Bronchial epithelial cell (primary cell): Measurements from ENCODE around the gene FLT3. TPM values are rescaled to one million over a fixed set of nuclear protein-coding genes. Genes with fewer than 3 reads are reported as not detected.

ENCODE experiments used
- DNase-seq: peaks from one replicate; pipeline ENCODE4 v3.0.0-alpha.2; 2010; ENCODE audit warnings: low read depth
- FAIRE-seq: peaks from 2 replicates; lab custom pipeline; 2011; peaks lifted over from hg19 to GRCh38; lab: Jason Lieb, UNC
- H3K27me3 ChIP-seq: 2 replicates; pipeline ENCODE4 v1.5.1; 2011; ENCODE audit warnings: low read length; ENCODE audit not compliant: control insufficient read depth, insufficient read depth
- H3K36me3 ChIP-seq: 2 replicates; pipeline ENCODE4 v1.5.1; 2011; ENCODE audit warnings: low read length; ENCODE audit not compliant: control insufficient read depth, insufficient read depth
- H3K4me3 ChIP-seq: 2 replicates; pipeline ENCODE4 v1.5.1; 2011; ENCODE audit warnings: mild to moderate bottlenecking, low read depth, low read length, control low read depth
- total RNA-seq: library from RNA; depleted of rRNA; stranded (reverse); fragments of >200 nt; gene quantifications from 2 replicates; pipeline ENCODE4 v1.2.1, GENCODE V29; 2014
- TF ChIP-seq, protein P1 (sequence below): IDR thresholded peaks from 2 replicates; pipeline ENCODE4 v1.5.1; 2011; ENCODE audit warnings: mild to moderate bottlenecking, moderate library complexity, low read length, control low read depth, inconsistent platforms; ENCODE audit not compliant: insufficient read depth, severe bottlenecking

FLT3 gene
- total RNA-seq, 1 donor from 2014 or later: not detected

DNA sequence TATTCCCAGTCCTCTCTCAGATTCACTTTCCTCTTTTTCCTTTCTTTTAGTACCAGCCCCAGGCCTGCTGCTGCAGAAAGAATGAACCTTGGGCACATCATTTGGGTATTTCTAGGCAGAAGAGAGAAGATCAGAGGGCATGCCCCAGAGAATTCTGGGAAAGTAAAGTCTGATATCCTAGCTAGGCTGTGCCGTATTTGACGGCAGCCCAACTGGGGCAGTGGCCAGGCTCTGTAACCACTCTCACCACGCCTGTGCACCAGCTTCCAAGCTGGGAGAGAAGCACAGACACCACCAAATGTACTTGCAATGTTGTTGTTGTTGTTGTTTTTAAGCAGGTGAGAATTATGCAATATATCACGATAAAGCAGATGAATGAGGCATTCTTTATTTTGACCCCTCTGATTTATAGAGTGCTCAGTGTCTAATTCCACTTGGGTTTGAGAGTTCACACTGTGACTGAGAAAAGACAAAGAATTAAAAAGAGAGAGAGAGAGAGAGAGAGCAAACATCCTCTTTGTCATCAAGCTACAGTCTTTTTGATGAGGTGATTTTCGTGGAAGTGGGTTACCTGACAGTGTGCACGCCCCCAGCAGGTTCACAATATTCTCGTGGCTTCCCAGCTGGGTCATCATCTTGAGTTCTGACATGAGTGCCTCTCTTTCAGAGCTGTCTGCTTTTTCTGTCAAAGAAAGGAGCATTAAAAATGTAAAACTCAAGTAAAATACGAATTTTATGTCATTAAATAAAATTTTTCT is 72.6 kb downstream of the FLT3 start:
- no peaks in the 10 kb centered on the region for H3K36me3 ChIP-seq
- FAIRE-seq: no peak
- TF ChIP-seq, protein P1, sequence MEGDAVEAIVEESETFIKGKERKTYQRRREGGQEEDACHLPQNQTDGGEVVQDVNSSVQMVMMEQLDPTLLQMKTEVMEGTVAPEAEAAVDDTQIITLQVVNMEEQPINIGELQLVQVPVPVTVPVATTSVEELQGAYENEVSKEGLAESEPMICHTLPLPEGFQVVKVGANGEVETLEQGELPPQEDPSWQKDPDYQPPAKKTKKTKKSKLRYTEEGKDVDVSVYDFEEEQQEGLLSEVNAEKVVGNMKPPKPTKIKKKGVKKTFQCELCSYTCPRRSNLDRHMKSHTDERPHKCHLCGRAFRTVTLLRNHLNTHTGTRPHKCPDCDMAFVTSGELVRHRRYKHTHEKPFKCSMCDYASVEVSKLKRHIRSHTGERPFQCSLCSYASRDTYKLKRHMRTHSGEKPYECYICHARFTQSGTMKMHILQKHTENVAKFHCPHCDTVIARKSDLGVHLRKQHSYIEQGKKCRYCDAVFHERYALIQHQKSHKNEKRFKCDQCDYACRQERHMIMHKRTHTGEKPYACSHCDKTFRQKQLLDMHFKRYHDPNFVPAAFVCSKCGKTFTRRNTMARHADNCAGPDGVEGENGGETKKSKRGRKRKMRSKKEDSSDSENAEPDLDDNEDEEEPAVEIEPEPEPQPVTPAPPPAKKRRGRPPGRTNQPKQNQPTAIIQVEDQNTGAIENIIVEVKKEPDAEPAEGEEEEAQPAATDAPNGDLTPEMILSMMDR: no peak
- no peaks in the 10 kb centered on the region for H3K27me3 ChIP-seq
- DNase-seq: no peak
- H3K4me3 ChIP-seq: no peak overlapping the region

DNA sequence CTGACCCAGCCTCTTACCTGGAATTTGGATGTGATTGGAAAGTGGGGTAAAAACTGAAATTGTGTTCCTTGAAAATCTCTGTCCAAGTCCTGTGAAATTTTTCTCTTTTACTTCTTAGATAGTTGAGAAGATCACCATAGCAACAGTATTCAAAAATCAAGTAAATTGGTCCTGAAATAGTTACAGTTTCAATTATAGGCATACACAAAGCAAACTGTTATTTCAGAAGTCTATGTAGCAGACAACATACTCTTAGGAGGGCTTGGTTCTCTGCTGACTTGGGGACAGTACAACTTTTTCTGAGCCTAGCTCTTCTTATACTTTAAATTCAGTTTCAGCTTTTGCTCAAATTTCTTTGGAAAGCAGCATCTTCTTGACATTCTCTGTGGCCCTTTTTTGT is 73.3 kb downstream of the FLT3 start:
- no peaks in the 10 kb centered on the region for H3K27me3 ChIP-seq
- no peak for DNase-seq
- H3K36me3 ChIP-seq: no peaks in the 10 kb centered on the region
- TF ChIP-seq, protein P1: no peak
- FAIRE-seq: no peak
- no peak overlapping the region for H3K4me3 ChIP-seq

DNA sequence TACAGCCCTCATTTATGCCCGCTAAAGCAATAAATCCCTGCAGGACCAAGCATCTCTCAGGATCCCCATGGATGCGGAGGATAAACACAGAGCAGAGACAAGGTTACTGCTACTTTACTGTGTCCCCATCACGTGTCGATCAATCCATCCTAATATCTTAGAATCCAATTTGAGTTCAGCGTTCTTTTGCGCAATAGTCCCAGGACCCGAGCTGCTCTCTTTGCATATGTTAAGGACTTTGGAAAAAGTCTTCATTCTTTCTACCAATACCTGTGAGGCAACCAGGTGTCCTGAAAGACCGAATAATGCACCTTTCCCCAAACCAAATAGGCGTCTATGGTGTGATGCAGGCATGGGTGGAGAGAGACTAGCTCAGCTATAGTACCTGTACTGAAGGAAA is 73.9 kb downstream of the FLT3 start:
- no peak for FAIRE-seq
- no peaks in the 10 kb centered on the region for H3K27me3 ChIP-seq
- no peak for DNase-seq
- TF ChIP-seq, protein P1: no peak
- no peaks in the 10 kb centered on the region for H3K36me3 ChIP-seq
- no peak overlapping the region for H3K4me3 ChIP-seq

DNA sequence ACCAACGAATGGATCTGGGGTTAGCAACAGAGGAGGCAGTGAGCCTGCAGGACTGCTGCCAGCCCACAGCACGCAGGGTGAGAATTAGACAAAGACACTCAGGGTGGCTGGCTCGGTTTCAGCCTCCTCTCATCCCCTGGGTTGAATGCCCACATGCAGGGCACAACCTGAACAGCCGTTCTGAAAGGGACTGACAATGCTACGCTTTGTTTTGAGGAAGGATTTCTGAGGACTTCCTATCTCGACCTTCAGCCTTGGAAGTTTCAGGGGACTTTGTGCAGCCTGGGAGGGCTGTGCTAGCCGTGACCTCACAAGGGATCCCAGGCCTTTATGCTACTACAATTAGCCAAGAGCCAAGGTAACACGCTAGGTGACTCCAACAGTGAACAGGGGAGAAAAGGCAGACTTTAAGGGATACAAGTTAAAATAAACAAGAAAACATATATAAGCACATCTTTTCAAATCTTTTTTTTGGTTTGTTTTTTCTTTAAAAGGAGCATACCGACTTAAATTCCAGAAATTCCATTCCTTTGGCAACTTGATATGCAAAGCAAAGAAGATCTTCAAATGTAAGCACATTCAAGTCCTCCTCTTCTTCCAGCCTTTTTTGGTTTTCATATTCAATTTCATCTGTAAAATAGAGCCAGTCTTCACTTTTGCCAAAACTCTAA is 77.4 kb downstream of the FLT3 start:
- no peak for FAIRE-seq

DNA sequence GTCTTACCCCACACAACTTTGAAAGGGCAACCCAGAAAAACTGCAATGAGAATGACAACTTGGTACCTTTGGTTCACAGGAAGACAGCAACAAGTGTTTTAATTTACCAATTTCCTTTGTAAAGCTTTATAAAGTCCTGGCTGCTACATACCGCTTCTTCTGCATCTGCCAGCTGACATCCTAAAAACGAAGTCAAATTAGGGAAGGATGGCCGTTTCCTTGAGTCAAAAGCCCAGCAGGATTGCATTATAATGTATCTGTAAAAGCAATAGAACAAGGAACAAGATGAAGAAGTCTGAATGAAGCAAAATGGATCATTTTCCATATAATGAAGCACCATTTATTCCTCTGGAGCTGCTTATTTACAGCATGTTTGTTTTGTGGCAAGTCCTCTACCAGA is 86.1 kb downstream of the FLT3 start:
- no peak overlapping the region for H3K4me3 ChIP-seq
- no peaks in the 10 kb centered on the region for H3K27me3 ChIP-seq
- DNase-seq (no peak), FAIRE-seq (no peak)
- no peaks in the 10 kb centered on the region for H3K36me3 ChIP-seq
- TF ChIP-seq, protein P1: no peak

More for the DNA sequence above, 77.4 kb downstream of the FLT3 start:
- TF ChIP-seq, protein P1: no peak
- H3K27me3 ChIP-seq: no peaks in the 10 kb centered on the region
- no peak overlapping the region for H3K4me3 ChIP-seq
- DNase-seq: no peak
- no peaks in the 10 kb centered on the region for H3K36me3 ChIP-seq

DNA sequence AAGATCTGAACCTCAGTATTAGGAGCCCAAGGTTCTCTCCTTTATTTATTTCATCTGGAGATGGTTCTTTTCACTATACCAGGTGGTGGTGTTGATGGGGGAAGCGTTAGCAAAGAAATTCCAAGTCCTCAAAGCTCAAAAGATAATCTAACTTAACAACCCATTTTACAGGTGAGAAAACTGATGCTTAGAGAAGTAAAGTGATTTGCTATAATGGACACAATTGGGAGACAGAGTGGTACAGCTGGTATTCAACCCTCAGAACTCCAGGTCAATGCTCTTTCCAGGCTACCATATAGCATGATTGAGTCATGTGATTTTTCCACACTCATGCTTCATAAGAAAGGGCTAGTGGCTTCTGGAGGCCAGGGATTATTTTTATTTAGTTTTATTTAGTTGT is 86.9 kb downstream of the FLT3 start:
- no peaks in the 10 kb centered on the region for H3K36me3 ChIP-seq
- no peak for FAIRE-seq
- no peaks in the 10 kb centered on the region for H3K27me3 ChIP-seq
- no peak overlapping the region for H3K4me3 ChIP-seq
- DNase-seq: no peak
- TF ChIP-seq, protein P1: no peak
